Measurements from ENCODE around the gene ETNK2.
"Not testable (repeated sequence)": the region's sequence is repeated elsewhere in the genome, so short reads cannot be mapped to it uniquely, and the experiment has no call there.

ETNK2 gene

DNA sequence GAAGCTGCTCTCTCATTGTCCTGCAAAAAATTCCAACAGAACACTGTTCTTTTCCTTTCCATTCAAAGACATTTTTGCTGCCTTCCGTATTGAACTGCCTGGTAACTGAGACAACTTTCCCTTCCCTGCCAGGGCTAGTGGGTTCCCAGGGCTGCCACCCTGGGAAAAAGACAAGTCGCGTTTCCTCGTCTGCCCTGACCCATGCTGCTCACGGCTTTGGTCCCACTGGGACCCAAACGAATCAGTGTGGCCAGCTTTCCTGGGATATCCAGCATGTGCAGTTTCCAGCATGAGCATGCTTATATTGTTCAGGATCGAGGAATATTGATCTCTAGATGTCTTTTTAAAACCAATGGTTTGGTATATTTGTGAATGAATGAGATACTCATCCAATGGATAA, 60.8 kb downstream of the ETNK2 start:
- Histone ChIP-seq H3K36me3 (ENCODE audit: insufficient read depth, low read length) (no peaks in the 10 kb centered on the region), H3K27me3 (ENCODE audit: control insufficient read depth, insufficient read depth, low read length) (no peaks in the 10 kb centered on the region), H3K4me1 (ENCODE audit: control insufficient read depth, insufficient read depth, low read length) (peaks cover 42% of the 10 kb centered on the region), H3K4me2 (ENCODE audit: low read length) (no peak overlapping the region), H3K9ac (ENCODE audit: low read depth, low read length) (no peak overlapping the region), H3K4me3 (ENCODE audit: low read length) (no peak overlapping the region), H3K9me3 (replicated peaks; ENCODE audit: low read length) (no peaks in the 10 kb centered on the region)

DNA sequence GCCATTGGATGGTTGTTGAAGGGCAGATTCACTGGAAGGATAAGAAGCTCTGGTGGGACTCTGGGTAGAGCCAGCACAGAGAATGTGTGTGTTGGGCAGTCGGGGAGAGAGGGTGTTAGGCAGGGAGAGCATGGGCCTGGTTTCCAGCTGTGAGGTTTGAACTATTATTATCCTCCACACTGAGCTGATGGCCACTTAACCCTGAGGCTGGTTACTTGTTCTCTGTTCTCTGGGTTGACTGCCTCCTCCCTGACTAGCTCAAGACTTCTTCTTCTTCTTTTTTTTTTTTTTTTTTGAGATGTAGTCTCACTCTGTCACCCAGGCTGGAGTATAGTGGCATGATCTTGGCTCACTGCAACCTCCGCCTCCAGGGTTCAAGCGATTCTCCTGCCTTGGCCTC, 61.7 kb downstream of the ETNK2 start:
- H3K9ac ChIP-seq (ENCODE audit: low read depth, low read length); H3K4me3 ChIP-seq (ENCODE audit: low read length); H3K9me3 ChIP-seq (replicated peaks; ENCODE audit: low read length); H3K27me3 ChIP-seq (ENCODE audit: control insufficient read depth, insufficient read depth, low read length); H3K36me3 ChIP-seq (ENCODE audit: insufficient read depth, low read length): not testable (repeated sequence)
- Histone ChIP-seq H3K4me1 (ENCODE audit: control insufficient read depth, insufficient read depth, low read length) (peaks cover 42% of the 10 kb centered on the region), H3K4me2 (ENCODE audit: low read length) (peak overlapping the region; percentile 74)

DNA sequence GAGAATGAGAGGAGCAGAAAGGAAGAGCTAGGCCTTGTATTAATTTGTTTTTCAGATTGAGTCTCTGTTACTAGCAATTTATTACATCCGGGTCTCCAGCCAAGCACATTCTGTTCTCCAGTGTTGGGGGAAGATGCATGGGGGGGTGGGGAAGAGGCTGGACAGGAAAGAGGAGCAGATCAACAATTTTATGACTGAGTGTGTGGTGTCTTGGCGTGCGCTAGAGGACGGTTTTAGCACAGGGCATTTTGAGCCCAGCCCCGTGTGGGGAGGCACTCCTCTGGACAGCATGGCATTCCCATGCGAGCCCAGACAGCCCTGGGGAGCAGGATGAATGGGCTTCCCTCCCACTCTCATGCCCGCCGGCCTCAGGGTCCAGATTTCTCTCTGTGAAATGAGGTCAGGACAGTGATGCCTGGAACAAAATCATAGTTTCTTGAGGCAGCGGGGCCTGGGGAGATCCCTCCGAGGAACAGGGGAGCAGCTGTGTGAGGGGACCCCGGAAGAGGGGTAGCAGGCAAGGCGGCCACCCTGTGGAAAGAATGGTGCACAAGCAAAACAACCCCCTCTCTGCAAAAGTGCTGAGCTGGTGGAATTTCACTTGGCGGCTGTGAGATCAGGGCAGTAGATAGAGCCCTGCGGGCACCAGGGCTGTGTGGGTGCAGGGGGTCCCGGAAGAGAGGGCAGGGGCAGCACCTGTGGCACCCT, 62.6 kb downstream of the ETNK2 start:
- Histone ChIP-seq H3K4me2 (ENCODE audit: low read length) (peak overlapping the region; percentile 74), H3K27me3 (ENCODE audit: control insufficient read depth, insufficient read depth, low read length) (no peaks in the 10 kb centered on the region), H3K9me3 (replicated peaks; ENCODE audit: low read length) (no peaks in the 10 kb centered on the region), H3K4me1 (ENCODE audit: control insufficient read depth, insufficient read depth, low read length) (peaks cover 41% of the 10 kb centered on the region), H3K4me3 (ENCODE audit: low read length) (peak overlapping the region; percentile 61), H3K36me3 (ENCODE audit: insufficient read depth, low read length) (no peaks in the 10 kb centered on the region), H3K9ac (ENCODE audit: low read depth, low read length) (peak overlapping the region; percentile 79)

DNA sequence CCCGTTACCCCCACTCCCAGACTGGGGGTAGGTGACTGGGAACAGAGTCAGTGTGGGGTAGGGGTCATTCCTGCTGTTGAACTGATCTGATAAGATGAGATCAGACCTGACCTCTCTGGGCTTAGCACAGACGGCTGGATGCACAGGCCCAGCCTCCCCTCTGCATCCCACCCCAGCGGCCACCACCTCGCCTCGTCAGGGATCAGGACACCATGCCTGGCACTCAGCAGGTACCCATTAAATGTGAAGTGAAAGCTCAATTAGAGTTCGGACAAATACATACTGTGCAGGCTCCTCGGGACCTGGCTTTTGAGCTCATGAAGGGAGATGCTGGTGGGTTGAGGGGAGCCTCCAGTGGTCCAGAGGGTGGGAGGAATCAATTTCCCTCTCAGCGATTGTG, 63.2 kb downstream of the ETNK2 start:
- peak overlapping the region; percentile 61 for H3K4me3 ChIP-seq (ENCODE audit: low read length)
- peak overlapping the region; percentile 74 for H3K4me2 ChIP-seq (ENCODE audit: low read length)
- no peaks in the 10 kb centered on the region for H3K9me3 ChIP-seq (replicated peaks; ENCODE audit: low read length)
- no peaks in the 10 kb centered on the region for H3K36me3 ChIP-seq (ENCODE audit: insufficient read depth, low read length)
- peak overlapping the region; percentile 79 for H3K9ac ChIP-seq (ENCODE audit: low read depth, low read length)
- peaks cover 47% of the 10 kb centered on the region for H3K4me1 ChIP-seq (ENCODE audit: control insufficient read depth, insufficient read depth, low read length)
- no peaks in the 10 kb centered on the region for H3K27me3 ChIP-seq (ENCODE audit: control insufficient read depth, insufficient read depth, low read length)

DNA sequence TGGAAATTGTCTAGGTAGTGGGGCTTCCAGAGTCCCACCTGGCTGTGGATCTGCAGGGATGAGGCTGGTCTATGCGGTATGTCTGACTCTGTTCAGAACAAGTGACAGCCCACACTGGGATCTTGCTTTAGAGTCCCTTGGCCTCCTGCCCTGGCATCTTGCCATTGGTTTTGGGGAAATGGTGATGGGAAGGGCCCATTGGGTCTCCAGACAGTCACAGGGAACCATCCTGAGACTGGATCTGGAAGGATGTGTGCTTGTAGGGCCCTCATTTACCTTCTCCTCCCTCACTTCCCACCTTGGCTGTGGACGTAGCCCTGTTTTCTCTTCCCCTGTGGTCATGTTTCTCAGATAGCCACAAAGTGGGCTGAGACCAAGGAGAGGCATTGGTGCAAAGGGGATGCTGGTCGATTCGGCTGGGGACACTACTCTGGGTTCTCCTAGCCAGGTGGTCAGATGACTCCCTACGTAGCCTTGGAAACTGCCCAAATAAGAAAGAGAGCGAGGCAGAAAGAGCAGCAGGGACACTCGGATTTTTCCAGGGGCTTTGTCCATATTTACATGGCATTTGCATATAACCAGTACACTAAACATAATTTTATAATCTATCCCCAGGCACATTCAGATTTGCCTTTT, 63.8 kb downstream of the ETNK2 start:
- Histone ChIP-seq H3K4me3 (ENCODE audit: low read length) (peak overlapping the region; percentile 61), H3K9me3 (replicated peaks; ENCODE audit: low read length) (no peaks in the 10 kb centered on the region), H3K4me1 (ENCODE audit: control insufficient read depth, insufficient read depth, low read length) (peaks cover 42% of the 10 kb centered on the region), H3K36me3 (ENCODE audit: insufficient read depth, low read length) (no peaks in the 10 kb centered on the region), H3K4me2 (ENCODE audit: low read length) (peak overlapping the region; percentile 74), H3K27me3 (ENCODE audit: control insufficient read depth, insufficient read depth, low read length) (no peaks in the 10 kb centered on the region), H3K9ac (ENCODE audit: low read depth, low read length) (peak overlapping the region; percentile 79)

DNA sequence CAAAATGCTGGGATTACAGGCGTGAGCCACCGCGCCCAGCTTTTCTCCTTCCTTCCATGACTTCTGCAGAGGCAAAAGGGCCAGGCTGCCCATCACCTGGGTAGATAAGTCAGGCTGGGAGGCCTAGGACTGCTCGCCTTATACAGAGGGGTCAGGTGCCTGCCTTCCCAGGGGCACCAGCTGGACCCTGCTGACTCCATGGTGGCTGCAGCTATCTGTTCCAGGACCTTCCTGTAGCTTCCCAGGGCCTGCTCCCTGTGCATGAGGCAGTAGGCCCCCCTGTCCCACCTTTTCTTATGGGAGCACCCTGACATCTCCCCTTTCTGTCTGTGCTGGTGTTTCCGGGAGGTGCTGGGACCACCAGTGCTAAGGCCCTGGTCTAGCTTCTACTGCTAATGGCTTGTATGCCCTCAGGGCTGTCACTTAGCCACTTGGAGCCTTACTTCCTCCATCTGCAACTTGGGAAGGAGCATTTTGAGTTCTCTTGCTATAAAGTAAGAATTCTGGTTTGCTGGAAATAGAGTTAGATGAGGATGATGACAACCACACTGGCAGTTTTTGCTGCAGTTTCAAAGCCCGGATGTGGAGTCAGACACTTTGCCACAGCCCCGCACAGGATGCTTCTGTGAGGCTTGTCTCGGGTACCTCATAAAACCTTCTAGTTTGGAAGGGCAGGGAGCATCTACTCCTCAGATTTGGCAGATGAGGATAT, 64.5 kb downstream of the ETNK2 start:
- H3K9ac ChIP-seq (ENCODE audit: low read depth, low read length), result peak overlapping the region; percentile 79
- no peaks in the 10 kb centered on the region for H3K27me3 ChIP-seq (ENCODE audit: control insufficient read depth, insufficient read depth, low read length)
- peaks cover 42% of the 10 kb centered on the region for H3K4me1 ChIP-seq (ENCODE audit: control insufficient read depth, insufficient read depth, low read length)
- H3K9me3 ChIP-seq (replicated peaks; ENCODE audit: low read length), result no peaks in the 10 kb centered on the region
- no peaks in the 10 kb centered on the region for H3K36me3 ChIP-seq (ENCODE audit: insufficient read depth, low read length)
- peak overlapping the region; percentile 74 for H3K4me2 ChIP-seq (ENCODE audit: low read length)
- H3K4me3 ChIP-seq (ENCODE audit: low read length), result no peak overlapping the region

DNA sequence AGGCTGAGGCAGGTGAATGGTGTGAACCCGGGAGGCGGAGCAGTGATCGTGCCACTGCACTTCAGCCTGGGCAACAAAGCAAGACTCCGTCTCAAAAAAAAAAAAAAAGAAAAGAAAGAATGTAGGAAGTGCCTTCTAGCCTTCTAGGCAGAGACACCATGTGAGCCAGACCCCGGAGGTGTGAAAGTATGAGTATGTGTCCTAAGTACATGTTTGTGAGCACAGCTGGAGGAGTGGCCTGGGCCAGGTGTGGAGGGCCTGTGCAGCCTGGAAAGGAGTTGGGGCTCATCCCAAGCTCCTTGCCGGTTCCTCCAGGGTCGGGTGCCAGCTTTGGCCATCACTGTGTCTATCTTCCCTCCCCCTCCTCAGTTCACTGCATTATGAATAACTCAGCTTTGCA, 66.0 kb downstream of the ETNK2 start:
- H3K9me3 ChIP-seq (replicated peaks; ENCODE audit: low read length), result no peaks in the 10 kb centered on the region
- no peaks in the 10 kb centered on the region for H3K27me3 ChIP-seq (ENCODE audit: control insufficient read depth, insufficient read depth, low read length)
- no peak overlapping the region for H3K4me3 ChIP-seq (ENCODE audit: low read length)
- no peak overlapping the region for H3K4me2 ChIP-seq (ENCODE audit: low read length)
- H3K4me1 ChIP-seq (ENCODE audit: control insufficient read depth, insufficient read depth, low read length), result peaks cover 43% of the 10 kb centered on the region
- no peaks in the 10 kb centered on the region for H3K36me3 ChIP-seq (ENCODE audit: insufficient read depth, low read length)
- no peak overlapping the region for H3K9ac ChIP-seq (ENCODE audit: low read depth, low read length)

DNA sequence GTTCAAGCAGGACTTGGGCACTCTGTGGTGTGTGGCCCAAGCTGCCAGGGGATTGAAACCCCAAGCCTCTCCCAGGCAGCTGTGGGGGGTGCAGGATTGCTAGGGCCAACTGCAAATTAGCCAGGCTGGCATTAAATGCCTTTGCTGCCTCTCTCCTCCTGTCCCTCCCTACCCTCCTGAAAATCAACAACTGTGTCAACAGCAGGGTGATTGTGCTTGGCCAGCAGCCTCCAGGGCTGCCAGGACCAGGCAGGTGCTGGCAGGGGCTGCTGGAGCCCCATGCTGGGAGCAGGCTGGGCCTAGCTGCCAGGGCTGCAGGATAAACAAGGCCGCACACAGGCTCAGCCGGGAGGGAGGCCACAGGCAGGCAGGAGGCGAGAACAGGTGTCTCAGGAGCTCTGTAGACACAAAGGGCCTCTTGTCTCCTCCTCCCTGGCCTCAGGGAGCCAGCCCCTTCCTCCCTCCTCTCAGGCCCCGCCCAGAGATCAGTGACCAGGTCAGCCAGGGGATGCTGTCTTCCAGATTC, 67.5 kb downstream of the ETNK2 start:
- H3K4me1 ChIP-seq (ENCODE audit: control insufficient read depth, insufficient read depth, low read length), result peaks cover 50% of the 10 kb centered on the region
- no peaks in the 10 kb centered on the region for H3K9me3 ChIP-seq (replicated peaks; ENCODE audit: low read length)
- H3K4me3 ChIP-seq (ENCODE audit: low read length), result no peak overlapping the region
- no peak overlapping the region for H3K9ac ChIP-seq (ENCODE audit: low read depth, low read length)
- no peaks in the 10 kb centered on the region for H3K27me3 ChIP-seq (ENCODE audit: control insufficient read depth, insufficient read depth, low read length)
- no peak overlapping the region for H3K4me2 ChIP-seq (ENCODE audit: low read length)
- H3K36me3 ChIP-seq (ENCODE audit: insufficient read depth, low read length), result no peaks in the 10 kb centered on the region

DNA sequence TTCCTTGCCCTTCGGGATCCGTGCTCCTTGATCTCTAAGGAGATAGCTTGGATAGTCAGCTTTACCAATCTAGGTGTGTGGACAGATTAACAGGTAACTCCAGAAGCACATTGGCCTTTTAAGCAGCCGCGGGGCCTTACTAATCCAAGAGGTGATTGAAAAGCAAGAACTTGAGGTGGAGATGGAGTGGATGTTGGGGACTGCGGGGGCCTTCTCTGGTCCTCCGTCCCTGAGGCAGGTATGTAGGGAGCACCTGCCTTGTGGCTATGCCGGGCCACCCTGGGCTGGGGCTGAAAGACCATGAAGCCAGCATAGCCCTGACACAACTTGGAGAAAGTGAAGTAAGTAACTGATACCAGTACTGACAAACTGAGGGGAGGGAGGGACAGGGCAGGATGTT, 68.4 kb downstream of the ETNK2 start:
- Histone ChIP-seq H3K4me1 (ENCODE audit: control insufficient read depth, insufficient read depth, low read length) (peaks cover 46% of the 10 kb centered on the region), H3K4me2 (ENCODE audit: low read length) (no peak overlapping the region), H3K36me3 (ENCODE audit: insufficient read depth, low read length) (no peaks in the 10 kb centered on the region), H3K4me3 (ENCODE audit: low read length) (no peak overlapping the region), H3K9ac (ENCODE audit: low read depth, low read length) (no peak overlapping the region), H3K27me3 (ENCODE audit: control insufficient read depth, insufficient read depth, low read length) (no peaks in the 10 kb centered on the region), H3K9me3 (replicated peaks; ENCODE audit: low read length) (no peaks in the 10 kb centered on the region)

DNA sequence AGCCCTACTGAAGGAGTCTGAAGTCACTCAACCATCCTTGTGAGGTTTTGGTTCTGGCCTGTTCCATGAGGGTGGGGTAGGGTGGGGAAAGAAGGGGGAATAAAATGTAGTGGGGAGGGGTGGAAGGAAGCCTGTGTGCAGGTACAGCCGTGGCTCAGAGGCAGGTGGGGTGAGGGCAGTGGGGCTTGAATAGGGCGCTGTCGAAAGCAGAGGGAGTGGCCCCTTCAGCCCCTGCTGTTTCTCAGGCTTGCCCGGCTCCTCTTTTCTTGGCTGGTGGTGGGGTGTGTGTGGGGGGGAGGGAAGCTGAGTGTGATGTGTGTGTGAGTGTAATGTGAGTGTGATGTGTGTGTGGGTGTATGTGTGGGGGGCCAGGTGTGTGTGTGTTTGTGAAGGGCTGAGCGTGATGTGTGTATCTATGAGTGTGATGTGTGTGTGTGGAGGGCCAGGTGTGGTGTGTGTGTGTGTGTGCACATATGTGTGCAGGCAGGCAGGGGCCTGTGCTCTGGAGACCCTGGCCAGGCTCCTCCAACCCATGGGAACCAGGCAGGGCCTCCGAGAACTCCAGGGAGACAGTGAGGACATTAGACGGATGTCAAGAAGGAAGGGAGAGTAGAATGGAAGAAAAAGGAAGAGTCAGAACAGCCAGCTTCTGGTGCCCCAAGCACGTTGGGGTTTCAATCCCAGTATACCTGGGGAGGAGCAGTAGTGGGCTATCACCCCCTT, 69.9 kb downstream of the ETNK2 start:
- Histone ChIP-seq H3K4me3 (ENCODE audit: low read length) (no peak overlapping the region), H3K4me1 (ENCODE audit: control insufficient read depth, insufficient read depth, low read length) (peaks cover 37% of the 10 kb centered on the region), H3K9ac (ENCODE audit: low read depth, low read length) (no peak overlapping the region), H3K36me3 (ENCODE audit: insufficient read depth, low read length) (no peaks in the 10 kb centered on the region), H3K27me3 (ENCODE audit: control insufficient read depth, insufficient read depth, low read length) (no peaks in the 10 kb centered on the region), H3K9me3 (replicated peaks; ENCODE audit: low read length) (no peaks in the 10 kb centered on the region), H3K4me2 (ENCODE audit: low read length) (no peak overlapping the region)

DNA sequence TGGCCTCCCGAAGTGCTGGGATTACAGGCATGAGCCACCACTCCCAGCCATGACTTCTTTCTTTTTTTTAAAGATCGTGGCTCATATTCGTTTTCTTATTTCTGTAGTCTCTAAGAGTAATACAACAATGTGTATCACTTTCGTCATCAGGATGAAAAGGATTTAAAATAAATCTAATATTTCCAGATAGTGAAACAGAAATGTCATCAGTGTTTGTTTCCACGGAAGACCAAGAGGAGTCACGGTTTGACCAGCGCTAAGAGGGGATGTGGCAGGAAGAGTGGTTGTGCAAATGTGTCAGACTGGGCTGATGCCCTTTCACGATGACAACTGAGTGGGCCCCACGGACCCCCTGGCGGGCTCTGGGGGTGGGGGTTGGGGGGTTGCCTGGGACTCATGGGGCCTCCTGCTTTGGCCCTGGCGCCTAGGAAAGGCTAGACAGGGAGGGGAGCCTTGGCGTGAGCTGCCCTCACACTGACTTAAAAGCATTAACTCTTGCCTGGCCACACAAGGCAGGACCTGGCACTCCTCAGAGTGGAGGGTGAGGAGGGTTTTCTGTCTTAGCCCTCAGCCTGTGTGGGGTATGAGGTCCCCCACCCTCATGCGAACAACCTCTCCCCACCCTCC, 70.6 kb downstream of the ETNK2 start:
- Histone ChIP-seq H3K4me2 (ENCODE audit: low read length) (no peak overlapping the region), H3K27me3 (ENCODE audit: control insufficient read depth, insufficient read depth, low read length) (no peaks in the 10 kb centered on the region), H3K4me3 (ENCODE audit: low read length) (no peak overlapping the region), H3K4me1 (ENCODE audit: control insufficient read depth, insufficient read depth, low read length) (peaks cover 37% of the 10 kb centered on the region), H3K9me3 (replicated peaks; ENCODE audit: low read length) (no peaks in the 10 kb centered on the region), H3K36me3 (ENCODE audit: insufficient read depth, low read length) (no peaks in the 10 kb centered on the region), H3K9ac (ENCODE audit: low read depth, low read length) (no peak overlapping the region)
